Fibroblast of lung (primary cell): ENCODE measurements around the gene PDE6G.

Source experiments
- EZH2 ChIP-seq: IDR thresholded peaks from 2 replicates; pipeline ENCODE4 v1.5.1; 2012; ENCODE audit warnings: low read length, control low read depth, mild to moderate bottlenecking; ENCODE audit errors: missing control alignments
- TF ChIP-seq, protein P1 (sequence below), 2 donors: IDR thresholded peaks in 1 of 2; conservative IDR thresholded peaks in 1 of 2; 1 replicate in 1 of 2; 2 replicates in 1 of 2; pipeline ENCODE4 v1.5.1; 2011 to 2012; ENCODE audit warnings: low read length in 2 of 2, control low read depth in 1 of 2, inconsistent platforms in 1 of 2, low read depth in 1 of 2, mild to moderate bottlenecking in 1 of 2

DNA sequence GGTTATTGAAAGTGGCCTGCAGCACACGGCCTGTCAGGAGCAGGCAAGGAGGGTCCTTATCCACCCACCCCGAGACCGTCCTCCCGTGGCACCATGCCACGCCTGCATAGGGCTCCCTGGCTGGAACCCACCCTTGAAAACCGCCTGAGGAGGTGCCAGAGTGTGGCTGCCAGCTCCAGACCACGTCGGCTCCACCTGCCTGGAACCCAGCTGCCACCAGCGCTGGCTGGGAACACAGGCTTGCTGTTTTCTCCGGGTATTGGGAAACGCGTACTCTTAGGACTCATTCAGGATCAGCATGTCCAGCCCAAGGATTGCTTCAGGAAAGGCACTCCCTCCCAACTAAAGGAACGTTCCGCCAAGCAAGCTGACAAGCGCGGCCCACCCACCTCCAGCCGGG, 20.6 kb upstream of the PDE6G start:
- TF ChIP-seq, protein P1, sequence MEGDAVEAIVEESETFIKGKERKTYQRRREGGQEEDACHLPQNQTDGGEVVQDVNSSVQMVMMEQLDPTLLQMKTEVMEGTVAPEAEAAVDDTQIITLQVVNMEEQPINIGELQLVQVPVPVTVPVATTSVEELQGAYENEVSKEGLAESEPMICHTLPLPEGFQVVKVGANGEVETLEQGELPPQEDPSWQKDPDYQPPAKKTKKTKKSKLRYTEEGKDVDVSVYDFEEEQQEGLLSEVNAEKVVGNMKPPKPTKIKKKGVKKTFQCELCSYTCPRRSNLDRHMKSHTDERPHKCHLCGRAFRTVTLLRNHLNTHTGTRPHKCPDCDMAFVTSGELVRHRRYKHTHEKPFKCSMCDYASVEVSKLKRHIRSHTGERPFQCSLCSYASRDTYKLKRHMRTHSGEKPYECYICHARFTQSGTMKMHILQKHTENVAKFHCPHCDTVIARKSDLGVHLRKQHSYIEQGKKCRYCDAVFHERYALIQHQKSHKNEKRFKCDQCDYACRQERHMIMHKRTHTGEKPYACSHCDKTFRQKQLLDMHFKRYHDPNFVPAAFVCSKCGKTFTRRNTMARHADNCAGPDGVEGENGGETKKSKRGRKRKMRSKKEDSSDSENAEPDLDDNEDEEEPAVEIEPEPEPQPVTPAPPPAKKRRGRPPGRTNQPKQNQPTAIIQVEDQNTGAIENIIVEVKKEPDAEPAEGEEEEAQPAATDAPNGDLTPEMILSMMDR (conservative IDR thresholded peaks at IDR 0.05 in 1 of 2, IDR thresholded peaks at IDR 0.05 in 1 of 2; ENCODE audit: low read depth in 1 of 2, low read length in 2 of 2) = no peak
- no peak for TF ChIP-seq EZH2
